Measurements from ENCODE around the gene BRCA2. TPM values are rescaled to one million over a fixed set of nuclear protein-coding genes. Genes with fewer than 3 reads are reported as not detected.

The BRCA2 gene
- total RNA-seq, 1 donor from 2014 or later, result 0.38 TPM

GRCh38 chr13:32381539-32381938 is 66.2 kb downstream of the BRCA2 start:
- H3K27me3 ChIP-seq (ENCODE audit: low read depth), result no peaks in the 10 kb centered on the region
- no peak overlapping the region for H3K4me3 ChIP-seq
- intact Hi-C loops (cut with micrococcal nuclease), result loop anchor here (5.0 kb wide), 1 partner anchor 201 kb away; no protein-coding TSS in a partner anchor
- no peak for DNase-seq
- no peaks in the 10 kb centered on the region for H3K9me3 ChIP-seq (replicated peaks)
- H3K27ac ChIP-seq (replicated peaks), result no peak overlapping the region
- peak; percentile 73 for TF ChIP-seq CTCF (IDR thresholded peaks at IDR 0.05; ENCODE audit: borderline replicate concordance)
- H3K4me1 ChIP-seq, result no peaks in the 10 kb centered on the region
- H3K36me3 ChIP-seq, result no peaks in the 10 kb centered on the region

- DNase-seq, result no peak
- Histone ChIP-seq H3K27me3 (ENCODE audit: low read depth) (no peaks in the 10 kb centered on the region), H3K4me1 (no peaks in the 10 kb centered on the region), H3K4me3 (no peak overlapping the region), H3K9me3 (replicated peaks) (no peaks in the 10 kb centered on the region), H3K27ac (replicated peaks) (no peak overlapping the region), H3K36me3 (no peaks in the 10 kb centered on the region)
- intact Hi-C loops (cut with micrococcal nuclease), result loop anchor here (5.0 kb wide), 1 partner anchor 198 kb away; no protein-coding TSS in a partner anchor
- TF ChIP-seq CTCF (IDR thresholded peaks at IDR 0.05; ENCODE audit: borderline replicate concordance), result no peak
These were observed 68.7 kb downstream of the BRCA2 start for GRCh38 chr13:32383836-32384618.

GRCh38 chr13:32384702-32385101 is 69.4 kb downstream of the BRCA2 start:
- no peaks in the 10 kb centered on the region for H3K36me3 ChIP-seq
- DNase-seq, result no peak
- H3K27me3 ChIP-seq (ENCODE audit: low read depth), result no peaks in the 10 kb centered on the region
- no peak for TF ChIP-seq CTCF (IDR thresholded peaks at IDR 0.05; ENCODE audit: borderline replicate concordance)
- intact Hi-C loops (cut with micrococcal nuclease), result loop anchor here (5.0 kb wide), 1 partner anchor 198 kb away; no protein-coding TSS in a partner anchor
- H3K27ac ChIP-seq (replicated peaks), result no peak overlapping the region
- H3K4me1 ChIP-seq, result no peaks in the 10 kb centered on the region
- no peaks in the 10 kb centered on the region for H3K9me3 ChIP-seq (replicated peaks)
- H3K4me3 ChIP-seq, result no peak overlapping the region

- Histone ChIP-seq H3K4me1 (no peaks in the 10 kb centered on the region), H3K27me3 (ENCODE audit: low read depth) (no peaks in the 10 kb centered on the region), H3K27ac (replicated peaks) (no peak overlapping the region), H3K9me3 (replicated peaks) (no peaks in the 10 kb centered on the region), H3K36me3 (no peaks in the 10 kb centered on the region), H3K4me3 (no peak overlapping the region)
- no peak for DNase-seq
- TF ChIP-seq CTCF (IDR thresholded peaks at IDR 0.05; ENCODE audit: borderline replicate concordance), result no peak
- intact Hi-C loops (cut with micrococcal nuclease), result no loop called here
These were observed 70.1 kb downstream of the BRCA2 start for GRCh38 chr13:32385410-32385809.

GRCh38 chr13:32390048-32390447 is 74.7 kb downstream of the BRCA2 start:
- Histone ChIP-seq H3K27me3 (ENCODE audit: low read depth) (no peaks in the 10 kb centered on the region), H3K36me3 (no peaks in the 10 kb centered on the region), H3K27ac (replicated peaks) (no peak overlapping the region), H3K4me1 (no peaks in the 10 kb centered on the region), H3K9me3 (replicated peaks) (no peaks in the 10 kb centered on the region), H3K4me3 (no peak overlapping the region)
- no peak for TF ChIP-seq CTCF (IDR thresholded peaks at IDR 0.05; ENCODE audit: borderline replicate concordance)
- DNase-seq, result no peak
- intact Hi-C loops (cut with micrococcal nuclease), result no loop called here
